ENCODE results near the gene MAP7D3. TPM values are rescaled to one million over a fixed set of nuclear protein-coding genes. Genes with fewer than 3 reads are reported as not detected.

The MAP7D3 gene, protein sequence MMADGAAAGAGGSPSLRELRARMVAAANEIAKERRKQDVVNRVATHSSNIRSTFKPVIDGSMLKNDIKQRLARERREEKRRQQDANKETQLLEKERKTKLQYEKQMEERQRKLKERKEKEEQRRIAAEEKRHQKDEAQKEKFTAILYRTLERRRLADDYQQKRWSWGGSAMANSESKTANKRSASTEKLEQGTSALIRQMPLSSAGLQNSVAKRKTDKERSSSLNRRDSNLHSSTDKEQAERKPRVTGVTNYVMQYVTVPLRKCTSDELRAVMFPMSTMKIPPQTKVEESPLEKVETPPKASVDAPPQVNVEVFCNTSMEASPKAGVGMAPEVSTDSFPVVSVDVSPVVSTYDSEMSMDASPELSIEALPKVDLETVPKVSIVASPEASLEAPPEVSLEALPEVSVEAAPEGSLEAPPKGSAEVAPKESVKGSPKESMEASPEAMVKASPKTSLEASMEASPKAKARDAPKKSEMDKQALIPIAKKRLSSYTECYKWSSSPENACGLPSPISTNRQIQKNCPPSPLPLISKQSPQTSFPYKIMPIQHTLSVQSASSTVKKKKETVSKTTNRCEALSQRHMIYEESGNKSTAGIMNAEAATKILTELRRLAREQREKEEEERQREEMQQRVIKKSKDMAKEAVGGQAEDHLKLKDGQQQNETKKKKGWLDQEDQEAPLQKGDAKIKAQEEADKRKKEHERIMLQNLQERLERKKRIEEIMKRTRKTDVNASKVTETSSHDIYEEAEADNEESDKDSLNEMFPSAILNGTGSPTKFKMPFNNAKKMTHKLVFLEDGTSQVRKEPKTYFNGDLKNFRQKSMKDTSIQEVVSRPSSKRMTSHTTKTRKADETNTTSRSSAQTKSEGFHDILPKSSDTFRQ
- 9.2 and 14.3 TPM in 2 replicates for total RNA-seq

DNA sequence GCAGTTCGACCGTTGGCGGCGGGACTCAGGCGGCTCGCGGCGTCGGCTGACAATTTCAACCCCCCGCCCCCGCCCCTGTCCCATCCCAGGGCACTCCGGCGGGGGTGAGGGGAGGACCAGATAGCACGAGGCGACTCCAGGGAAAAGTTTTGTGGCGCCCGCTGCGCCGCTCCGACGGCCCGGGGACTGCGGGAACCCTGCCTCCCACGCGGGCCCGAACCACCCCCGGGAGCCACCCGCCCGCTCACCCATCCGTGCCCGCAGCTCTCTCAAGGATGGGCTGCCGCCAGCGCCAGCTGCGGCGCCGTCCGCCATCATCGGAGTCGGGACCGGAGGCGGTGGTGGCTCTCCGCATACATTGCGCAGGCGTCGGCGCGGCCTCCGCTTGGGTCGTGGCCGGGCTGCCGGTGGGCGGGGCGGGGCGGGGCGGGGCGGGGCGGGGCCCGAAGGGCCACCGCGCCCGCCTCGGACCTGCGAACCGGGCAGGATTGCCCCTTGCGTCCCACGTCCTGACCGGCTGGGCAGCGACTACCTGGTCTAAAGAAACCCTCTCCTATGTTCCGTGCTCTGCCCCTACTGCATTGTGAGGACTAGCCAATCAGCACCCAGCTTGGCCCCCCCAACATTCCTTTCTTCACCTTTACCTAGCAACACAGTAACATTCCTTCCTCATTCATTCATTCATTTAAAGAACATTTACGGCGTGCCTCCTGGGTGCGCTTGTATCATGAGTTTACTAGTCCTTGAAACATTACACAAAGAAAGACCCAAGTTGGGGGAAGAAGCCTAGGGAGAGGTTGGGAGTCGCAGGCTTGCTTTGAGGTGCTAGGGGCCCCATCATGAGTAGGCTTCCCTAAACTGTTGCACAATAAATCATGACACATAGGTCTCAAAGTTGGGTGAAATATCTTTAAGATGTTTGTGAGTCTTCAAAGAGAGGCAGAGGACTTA lies at the start of gene MAP7D3:
Gene MAP7D3, minus strand, starts transcription at position 360 of the 951 bp plus-strand sequence. Its CDS starts 42 bp downstream, at position 318.

DNA sequence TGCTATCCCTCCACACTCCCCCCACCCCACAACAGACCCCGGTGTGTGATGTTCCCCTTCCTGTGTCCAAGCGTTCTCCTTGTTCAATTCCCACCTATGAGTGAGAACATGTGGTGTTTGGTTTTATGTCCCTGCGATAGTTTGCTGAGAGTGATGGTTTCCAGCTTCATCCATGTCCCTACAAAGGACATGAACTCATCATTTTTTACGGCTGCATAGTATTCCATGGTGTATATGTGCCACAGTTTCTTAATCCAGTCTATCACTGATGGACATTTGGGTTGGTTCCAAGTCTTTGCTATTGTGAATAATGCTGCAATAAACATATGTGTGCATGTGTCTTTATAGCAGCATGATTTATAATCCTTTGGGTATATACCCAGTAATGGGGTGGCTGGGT lies 49.5 kb upstream of the MAP7D3 start, which contains the start of gene ADGRG4:
Gene ADGRG4, plus strand, starts transcription at position 243 of the 400 bp plus-strand sequence. CDS start 7,815 bp downstream, outside the sequence.

Other genes starting within 250 kb of the MAP7D3 start
- 139 and 205 TPM in 2 replicates for gene FHL1, start 103.9 kb downstream of the MAP7D3 start, total RNA-seq
- gene ADGRG4, start 49.6 kb upstream of the MAP7D3 start, total RNA-seq: not detected in 2 replicates
- not detected in 2 replicates for gene BRS3, start 236.5 kb upstream of the MAP7D3 start, total RNA-seq
- gene HTATSF1, start 246.2 kb upstream of the MAP7D3 start, total RNA-seq: 16.8 and 18.4 TPM in 2 replicates

All from cardiac atrium fibroblast (primary cell).